ENCODE data around the gene IPCEF1. TPM values are rescaled to one million over a fixed set of nuclear protein-coding genes. Genes with fewer than 3 reads are reported as not detected.
A peak's percentile ranks its signal among the peaks of the same experiment; 100 is the strongest.

The IPCEF1 gene
- total and polyA plus RNA-seq, 8 donors = 2.4 to 6.9 (median 5.4) TPM

- H3K4me3 ChIP-seq = no peak overlapping the region
- TF ChIP-seq CTCF (IDR thresholded peaks at IDR 0.05) = no peak
- peaks cover 0 to 51% of the 10 kb centered on the region in 2 donors for H3K4me1 ChIP-seq
- no peaks in the 10 kb centered on the region for H3K27me3 ChIP-seq
- no peaks in the 10 kb centered on the region for H3K36me3 ChIP-seq
- peak overlapping the region in 1 of 2 donors; percentile 77 for H3K27ac ChIP-seq
- intact Hi-C loops (cut with DNase I) = no loop called here
- ATAC-seq = no peak
- H3K9me3 ChIP-seq = no peaks in the 10 kb centered on the region
- DNase-seq = no peak
Observed at GRCh38 chr6:154354265-154354777, 2.3 kb downstream of the IPCEF1 start.

GRCh38 chr6:154353626-154354025, 3.0 kb downstream of the IPCEF1 start:
- no peaks in the 10 kb centered on the region for H3K36me3 ChIP-seq
- H3K9me3 ChIP-seq = no peaks in the 10 kb centered on the region
- H3K4me1 ChIP-seq = peaks cover 0 to 44% of the 10 kb centered on the region in 2 donors
- TF ChIP-seq CTCF (IDR thresholded peaks at IDR 0.05) = no peak
- ATAC-seq (no peak), DNase-seq (no peak)
- no peaks in the 10 kb centered on the region for H3K27me3 ChIP-seq
- intact Hi-C loops (cut with DNase I) = no loop called here
- no peak overlapping the region for H3K27ac ChIP-seq
- no peak overlapping the region for H3K4me3 ChIP-seq

GRCh38 chr6:154352898-154353585, 3.6 kb downstream of the IPCEF1 start:
- Histone ChIP-seq H3K4me1 (peaks cover 0 to 43% of the 10 kb centered on the region in 2 donors), H3K27ac (no peak overlapping the region), H3K36me3 (no peaks in the 10 kb centered on the region), H3K9me3 (no peaks in the 10 kb centered on the region), H3K27me3 (no peaks in the 10 kb centered on the region), H3K4me3 (no peak overlapping the region)
- peak; percentile 51 for ATAC-seq
- no peak for TF ChIP-seq CTCF (IDR thresholded peaks at IDR 0.05)
- DNase-seq = peak in 1 of 4 donors; percentile 55
- intact Hi-C loops (cut with DNase I) = no loop called here

GRCh38 chr6:154350293-154350692, 6.3 kb downstream of the IPCEF1 start:
- Histone ChIP-seq H3K27me3 (no peaks in the 10 kb centered on the region), H3K36me3 (no peaks in the 10 kb centered on the region), H3K4me1 (peaks cover 0 to 24% of the 10 kb centered on the region in 2 donors), H3K27ac (no peak overlapping the region), H3K4me3 (no peak overlapping the region), H3K9me3 (peaks cover 0 to 7% of the 10 kb centered on the region in 2 donors)
- ATAC-seq (no peak), DNase-seq (no peak)
- intact Hi-C loops (cut with DNase I) = no loop called here
- TF ChIP-seq CTCF (IDR thresholded peaks at IDR 0.05) = no peak

- TF ChIP-seq CTCF (IDR thresholded peaks at IDR 0.05) = no peak
- Histone ChIP-seq H3K4me1 (peaks cover 0 to 7% of the 10 kb centered on the region in 2 donors), H3K9me3 (peaks cover 0 to 7% of the 10 kb centered on the region in 2 donors), H3K27me3 (no peaks in the 10 kb centered on the region), H3K36me3 (no peaks in the 10 kb centered on the region), H3K4me3 (no peak overlapping the region), H3K27ac (peak overlapping the region in 1 of 2 donors; percentile 58)
- ATAC-seq (peak; percentile 60), DNase-seq (peak in 1 of 4 donors; percentile 40)
- intact Hi-C loops (cut with DNase I) = no loop called here
Observed at GRCh38 chr6:154347981-154348380, 8.6 kb downstream of the IPCEF1 start.
